ENCODE measurements around the gene INTS1.
"Not testable (repeated sequence)": the region's sequence is repeated elsewhere in the genome, so short reads cannot be mapped to it uniquely, and the experiment has no call there.

Gene INTS1

GRCh38 chr7:1531263-1531978 is 27.2 kb upstream of the INTS1 start:
- peak; percentile 39 for DNase-seq

DNA sequence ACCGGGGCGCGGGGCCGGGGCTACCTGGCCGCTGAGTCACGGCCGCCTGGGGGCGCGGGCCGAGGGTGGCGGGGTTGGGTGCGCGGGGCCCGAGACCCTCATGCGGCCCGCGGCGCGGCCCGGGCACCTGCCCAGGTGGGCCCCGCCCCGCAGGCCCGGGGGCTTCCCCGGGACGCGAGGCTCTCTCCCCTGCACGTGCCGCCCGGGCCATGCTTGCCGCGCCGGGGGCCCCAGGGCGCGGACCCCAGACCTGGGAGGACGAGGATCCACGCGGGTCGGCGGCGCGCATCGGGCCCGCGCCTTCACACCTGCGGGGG is 26.7 kb upstream of the INTS1 start:
- no peak for DNase-seq

GRCh38 chr7:1529383-1530116 is 25.4 kb upstream of the INTS1 start:
- no peak for DNase-seq

GRCh38 chr7:1526271-1526754 is 22.1 kb upstream of the INTS1 start:
- DNase-seq, result no peak

GRCh38 chr7:1525409-1525808 is 21.2 kb upstream of the INTS1 start:
- DNase-seq, result no peak

- no peak for DNase-seq
Observed at GRCh38 chr7:1523844-1524243, 19.7 kb upstream of the INTS1 start.

DNA sequence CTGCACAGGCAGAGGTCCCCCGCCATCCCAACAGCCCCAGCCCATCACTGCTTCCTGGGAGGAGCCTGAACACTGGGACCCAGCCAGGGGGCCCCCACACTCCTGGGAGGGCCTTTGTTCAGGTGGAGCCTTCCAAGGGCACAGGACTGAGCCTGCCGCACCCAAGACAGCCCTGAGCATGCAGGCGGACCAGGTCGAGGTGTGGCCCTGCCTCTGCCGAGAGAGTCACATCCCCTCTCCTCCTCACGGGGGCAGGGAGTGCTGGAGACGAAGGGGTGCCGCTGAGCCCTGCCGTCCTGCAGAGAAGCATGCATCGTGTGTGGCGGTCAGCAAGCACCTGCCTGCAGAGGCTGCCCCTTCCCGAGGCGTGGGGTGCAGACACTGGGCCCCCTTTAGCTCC is 19.0 kb upstream of the INTS1 start:
- DNase-seq, result no peak

- DNase-seq, result no peak
Observed at GRCh38 chr7:1521456-1521855, 17.3 kb upstream of the INTS1 start.

GRCh38 chr7:1520539-1521234 is 16.5 kb upstream of the INTS1 start:
- no peak for DNase-seq

DNA sequence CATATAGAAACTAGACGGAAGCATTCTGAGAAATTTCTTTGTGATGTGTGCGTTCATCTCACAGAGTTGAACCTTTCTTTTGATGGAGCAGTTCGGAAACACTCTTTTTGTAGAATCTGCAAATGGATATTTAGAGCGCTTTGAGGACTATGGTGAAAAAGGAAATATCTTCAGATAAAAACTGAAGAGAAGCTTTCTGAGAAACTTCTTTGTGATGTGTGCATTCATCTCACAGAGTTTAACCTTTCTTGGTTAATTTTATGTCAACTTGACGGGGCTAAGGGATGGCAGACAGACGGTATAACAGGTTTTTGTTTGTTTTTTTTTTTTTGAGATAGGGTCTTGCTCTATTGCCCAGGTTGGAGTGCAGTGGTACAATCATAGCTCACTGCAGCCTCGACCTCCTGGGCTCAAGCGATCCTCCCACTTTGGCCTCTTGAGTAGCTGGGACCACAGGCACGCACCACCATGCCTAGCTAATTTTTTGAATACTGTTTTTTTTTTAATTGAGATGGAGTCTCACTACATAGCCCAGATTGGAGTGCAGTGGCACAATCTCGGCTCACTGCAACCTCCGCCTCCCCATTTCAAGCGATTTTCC is 15.2 kb upstream of the INTS1 start:
- DNase-seq, result not testable (repeated sequence)

GRCh38 chr7:1516586-1517251 is 12.5 kb upstream of the INTS1 start:
- DNase-seq, result no peak

DNA sequence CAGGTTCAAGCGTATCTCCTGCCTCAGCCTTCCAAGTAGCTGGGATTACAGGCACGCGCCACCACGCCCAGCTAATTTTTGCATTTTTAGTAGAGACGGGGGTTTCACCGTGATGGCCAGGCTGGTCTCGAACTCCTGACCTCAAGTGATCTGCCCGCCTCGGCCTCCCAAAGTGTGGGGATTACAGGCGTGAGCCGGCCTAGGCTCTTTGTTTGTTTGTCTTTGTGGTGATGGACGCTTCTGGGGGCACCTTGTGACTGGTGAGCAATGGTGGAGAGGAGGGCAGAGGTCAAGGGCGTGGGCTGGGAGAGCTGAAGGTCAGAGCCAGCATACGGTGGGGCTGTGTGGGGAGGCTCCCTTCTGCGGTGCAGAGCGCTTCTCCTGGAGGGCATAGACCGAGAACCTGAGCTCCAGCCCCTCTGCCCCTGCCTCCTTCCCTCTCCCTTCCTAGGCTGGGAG is 11.3 kb upstream of the INTS1 start:
- DNase-seq, result not testable (repeated sequence)

DNA sequence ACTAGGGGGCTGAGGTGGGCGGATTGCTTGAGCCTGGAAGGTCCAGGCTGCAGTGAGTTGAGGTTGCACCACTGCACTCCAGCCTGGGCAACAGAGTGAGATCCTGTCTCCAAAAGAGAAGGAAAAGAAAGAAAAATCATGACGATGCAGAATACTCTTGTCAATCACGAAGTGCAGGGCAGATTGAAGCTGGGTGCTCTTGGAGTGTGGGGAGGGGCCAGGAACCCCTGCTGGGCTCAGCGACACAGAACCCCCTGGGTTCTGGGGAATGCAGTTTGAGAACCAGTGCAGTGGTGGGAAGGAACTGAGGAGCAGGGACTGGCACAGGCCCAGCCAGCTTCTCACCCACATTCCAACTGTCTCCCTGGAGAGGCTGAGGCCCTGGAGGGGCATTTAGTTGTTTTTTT is 10.8 kb upstream of the INTS1 start:
- no peak for DNase-seq

DNA sequence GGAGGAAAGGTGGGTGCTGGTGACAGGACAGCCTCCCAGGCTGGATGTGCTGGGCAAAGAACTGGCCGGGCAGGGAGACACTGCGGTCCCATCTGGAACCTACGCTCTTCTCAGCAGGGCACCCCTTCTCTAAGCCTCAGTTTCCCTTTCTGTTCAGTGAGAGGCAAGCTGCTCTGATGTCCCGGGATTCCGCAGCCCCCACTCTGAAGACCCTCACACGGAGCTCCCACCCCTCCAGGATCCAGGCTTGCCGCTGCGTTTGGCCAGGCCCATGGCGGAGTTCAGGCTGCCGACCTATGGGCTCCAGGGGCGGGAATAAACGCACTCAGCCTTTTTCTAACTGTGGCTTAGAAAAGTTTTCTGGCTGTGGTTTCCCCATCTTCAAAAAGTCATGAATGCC is 10.2 kb upstream of the INTS1 start:
- no peak for DNase-seq

GRCh38 chr7:1513657-1514095 is 9.5 kb upstream of the INTS1 start:
- DNase-seq, result no peak

- peak; percentile 63 for DNase-seq
Observed at GRCh38 chr7:1512781-1513656, 8.8 kb upstream of the INTS1 start.

GRCh38 chr7:1511444-1512422 is 7.5 kb upstream of the INTS1 start:
- no peak for DNase-seq

DNA sequence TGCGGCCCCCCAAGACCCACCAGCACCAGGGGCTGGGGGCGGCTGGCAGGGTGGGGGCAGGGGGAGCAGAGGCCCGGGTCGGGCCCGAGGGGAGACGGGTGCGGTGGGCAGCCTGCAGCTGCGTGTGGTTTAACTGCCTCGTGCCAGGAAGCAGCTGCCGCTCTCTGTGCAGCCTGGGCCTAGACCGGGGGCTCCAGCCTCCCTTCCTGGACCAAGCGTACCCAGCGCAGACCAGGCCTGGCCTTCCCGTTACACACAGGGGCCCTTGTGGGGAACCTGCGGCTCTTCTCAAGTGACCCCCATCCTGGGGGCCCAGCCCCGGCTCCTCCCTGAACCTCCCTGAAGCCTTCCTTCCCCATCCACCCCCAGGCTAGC is 6.6 kb upstream of the INTS1 start:
- no peak for DNase-seq

DNA sequence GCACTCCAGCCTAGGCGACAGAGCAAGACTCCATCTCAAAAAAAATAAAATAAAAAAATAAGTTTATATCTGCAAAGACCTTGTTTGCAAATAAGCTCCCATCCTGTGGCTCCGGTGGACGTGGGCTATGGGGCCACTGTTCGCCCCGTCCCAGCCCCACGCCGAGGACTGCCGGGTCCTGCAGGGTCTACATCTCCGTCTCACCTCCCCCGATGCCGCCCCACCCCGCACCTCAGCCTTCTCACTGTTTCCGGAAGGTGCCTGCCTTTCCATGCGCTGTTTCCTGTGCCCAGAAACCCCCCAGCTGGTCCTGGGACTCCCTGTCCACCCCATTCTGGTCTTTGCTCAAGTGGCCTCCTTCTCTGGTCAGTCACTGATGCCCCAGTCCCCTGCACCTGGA is 5.0 kb upstream of the INTS1 start:
- DNase-seq, result no peak

DNA sequence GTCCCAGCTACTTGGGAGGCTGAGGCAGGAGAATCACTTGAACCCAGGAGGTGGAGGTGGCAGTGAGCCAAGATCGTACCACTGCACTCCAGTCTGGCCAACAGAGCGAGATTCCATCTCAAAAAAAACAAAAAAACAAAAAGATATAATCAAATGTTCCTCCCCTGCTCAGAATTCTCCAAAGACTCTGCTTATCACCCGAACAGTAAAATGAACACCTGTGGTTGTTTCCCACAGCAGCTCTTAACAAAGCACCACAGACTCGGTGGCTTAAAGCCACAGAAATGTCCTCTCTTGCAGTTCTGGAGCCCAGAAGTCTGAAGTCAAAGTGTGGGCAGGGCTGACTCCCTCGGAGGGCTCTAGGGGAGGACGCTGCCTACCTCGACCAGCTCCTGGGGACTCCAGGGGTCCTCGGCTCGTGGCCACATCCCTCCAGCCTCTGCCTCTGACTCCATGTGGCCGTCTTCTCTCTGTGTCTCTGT is 4.1 kb upstream of the INTS1 start:
- no peak for DNase-seq

All from stimulated activated CD4-positive, alpha-beta T cell treated with anti-CD3 and anti-CD28 coated beads, Interleukin-15, amount 100 ng/mL, for 24 hours (primary cell).